ENCODE measurements around the gene UMODL1. TPM values are rescaled to one million over a fixed set of nuclear protein-coding genes. Genes with fewer than 3 reads are reported as not detected.

Gene UMODL1
- total RNA-seq, 1 experiment from 2014 or later = not detected

DNA sequence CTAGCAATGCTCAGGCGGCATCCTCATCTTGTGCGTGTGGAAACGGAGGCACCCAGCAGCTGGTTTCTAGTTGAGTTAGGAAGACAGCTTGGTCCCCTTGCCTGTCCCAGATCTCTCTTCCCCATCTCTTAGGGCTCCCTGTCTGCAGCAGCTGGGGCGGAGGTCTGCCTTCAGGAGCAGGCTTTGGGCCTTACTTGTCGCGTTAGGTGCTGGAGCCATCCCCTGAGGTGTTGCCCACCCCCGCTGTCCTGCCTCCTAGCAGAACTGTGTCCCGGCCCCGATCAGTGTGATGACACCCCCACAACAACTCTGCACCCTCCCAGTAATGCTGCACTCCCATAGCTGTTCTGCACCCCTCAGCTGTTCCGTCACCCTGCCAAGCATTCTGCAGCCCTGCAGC is 40.7 kb downstream of the UMODL1 start:
- Histone ChIP-seq H4K91ac (ENCODE audit: insufficient read length, low read depth, low read length) (no peak overlapping the region), H3K18ac (ENCODE audit: insufficient read length, low read depth, low read length) (no peak overlapping the region), H3K23me2 (ENCODE audit: insufficient read length, low read depth, low read length, poor library complexity, severe bottlenecking) (no peaks in the 10 kb centered on the region), H3K9ac (ENCODE audit: extremely low read depth, insufficient read length, low read length) (no peak overlapping the region), H3K4me2 (ENCODE audit: insufficient read depth, insufficient read length, low read length) (no peak overlapping the region), H2BK20ac (ENCODE audit: low read depth, low read length, poor library complexity, severe bottlenecking) (no peak overlapping the region), H3K9me3 (ENCODE audit: control insufficient read depth, low read depth, low read length) (no peaks in the 10 kb centered on the region), H3K56ac (ENCODE audit: insufficient read length, low read depth, low read length) (no peak overlapping the region), H2AK5ac (ENCODE audit: insufficient read length, low read length) (no peak overlapping the region), H3K27ac (ENCODE audit: insufficient read length, low read depth, low read length) (no peak overlapping the region), H2BK5ac (ENCODE audit: insufficient read length, low read length) (no peak overlapping the region), H3K4me1 (ENCODE audit: insufficient read depth, low read length) (no peaks in the 10 kb centered on the region; the same call in 1 of the 2 replicates), H3K79me1 (ENCODE audit: insufficient read depth, low read depth, low read length, poor library complexity, severe bottlenecking) (no peaks in the 10 kb centered on the region), H3K79me2 (ENCODE audit: insufficient read depth, low read length) (no peaks in the 10 kb centered on the region), H3K27me3 (ENCODE audit: insufficient read depth, low read length) (no peaks in the 10 kb centered on the region), H4K8ac (replicated peaks; ENCODE audit: insufficient read length, low read depth, low read length) (no peak overlapping the region), H2BK15ac (ENCODE audit: low read depth, low read length) (no peak overlapping the region), H2AFZ (ENCODE audit: low read length) (no peak overlapping the region), H2BK12ac (ENCODE audit: insufficient read length, low read depth, low read length) (no peak overlapping the region), H3T11ph (ENCODE audit: low read length) (no peak overlapping the region), H3K14ac (ENCODE audit: insufficient read depth, low read length) (no peak overlapping the region), H2BK120ac (ENCODE audit: low read depth, low read length, poor library complexity, severe bottlenecking) (no peak overlapping the region), H4K20me1 (ENCODE audit: control insufficient read depth, insufficient read depth, insufficient read length) (no peaks in the 10 kb centered on the region), H3K23ac (ENCODE audit: insufficient read length, low read depth, low read length) (no peak overlapping the region), H3K4ac (ENCODE audit: low read depth, low read length) (no peak overlapping the region), H4K5ac (ENCODE audit: insufficient read length, low read depth, low read length) (no peak overlapping the region)
- TF ChIP-seq, protein P1, sequence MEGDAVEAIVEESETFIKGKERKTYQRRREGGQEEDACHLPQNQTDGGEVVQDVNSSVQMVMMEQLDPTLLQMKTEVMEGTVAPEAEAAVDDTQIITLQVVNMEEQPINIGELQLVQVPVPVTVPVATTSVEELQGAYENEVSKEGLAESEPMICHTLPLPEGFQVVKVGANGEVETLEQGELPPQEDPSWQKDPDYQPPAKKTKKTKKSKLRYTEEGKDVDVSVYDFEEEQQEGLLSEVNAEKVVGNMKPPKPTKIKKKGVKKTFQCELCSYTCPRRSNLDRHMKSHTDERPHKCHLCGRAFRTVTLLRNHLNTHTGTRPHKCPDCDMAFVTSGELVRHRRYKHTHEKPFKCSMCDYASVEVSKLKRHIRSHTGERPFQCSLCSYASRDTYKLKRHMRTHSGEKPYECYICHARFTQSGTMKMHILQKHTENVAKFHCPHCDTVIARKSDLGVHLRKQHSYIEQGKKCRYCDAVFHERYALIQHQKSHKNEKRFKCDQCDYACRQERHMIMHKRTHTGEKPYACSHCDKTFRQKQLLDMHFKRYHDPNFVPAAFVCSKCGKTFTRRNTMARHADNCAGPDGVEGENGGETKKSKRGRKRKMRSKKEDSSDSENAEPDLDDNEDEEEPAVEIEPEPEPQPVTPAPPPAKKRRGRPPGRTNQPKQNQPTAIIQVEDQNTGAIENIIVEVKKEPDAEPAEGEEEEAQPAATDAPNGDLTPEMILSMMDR (conservative IDR thresholded peaks at IDR 0.05) = no peak
- Mint-ChIP-seq H3K27me3 (ENCODE audit: low read depth) (peaks cover 4% of the 10 kb centered on the region), H3K27ac (no peak overlapping the region), H3K9me3 (no peaks in the 10 kb centered on the region; a peak in 1 of 5 replicates), H3K4me1 (peaks cover 0 to 3% of the 10 kb centered on the region in 2 experiments; a peak in 1 of 4 replicates), H3K4me3 (no peak overlapping the region), H3K36me3 (ENCODE audit: insufficient read depth in 1 of 3, low read depth in 3 of 3) (no peaks in the 10 kb centered on the region; a peak in 1 of 7 replicates)
- no CpG with 5 or more reads among the region's 10 CpGs for WGBS (ENCODE audit: extremely low coverage, insufficient read length, low lambda C conversion rate)
- DNase-seq = no peak
